ENCODE measurements around the gene SGCD. TPM values are rescaled to one million over a fixed set of nuclear protein-coding genes. Genes with fewer than 3 reads are reported as not detected.

The SGCD gene
- total and polyA plus RNA-seq, 11 donors = 17.4 to 150 (median 76.9) TPM

GRCh38 chr5:156469636-156470035 lies 142.7 kb downstream of the SGCD start:
- no peak for DNase-seq
- 82 to 88% (median 84%) methylated on average over 3 of the region's 3 CpGs for WGBS, 4 donors
- H3K27me3 ChIP-seq = no peaks in the 10 kb centered on the region
- H3K4me1 ChIP-seq = peaks cover 0 to 19% (median 15%) of the 10 kb centered on the region in 12 donors
- TF ChIP-seq POLR2A (IDR thresholded peaks at IDR 0.05) = no peak
- TF ChIP-seq CTCF (IDR thresholded peaks at IDR 0.05) = no peak
- no peak overlapping the region for H3K4me3 ChIP-seq
- no peak for ATAC-seq
- H3K36me3 ChIP-seq = no peaks in the 10 kb centered on the region
- no peak overlapping the region for H3K27ac ChIP-seq
- H3K9me3 ChIP-seq = no peaks in the 10 kb centered on the region
- intact Hi-C loops (cut with DNase I) = loop anchor here in 2 of 10 donors (10.0 kb wide), 3 partner anchors 55 to 345 kb away; no protein-coding TSS in a partner anchor

- ATAC-seq (no peak), DNase-seq (no peak)
- H3K36me3 ChIP-seq = no peaks in the 10 kb centered on the region
- no peak for TF ChIP-seq POLR2A (IDR thresholded peaks at IDR 0.05)
- TF ChIP-seq CTCF (IDR thresholded peaks at IDR 0.05) = no peak
- H3K4me1 ChIP-seq = peaks cover 0 to 42% (median 36%) of the 10 kb centered on the region in 12 donors
- no peak overlapping the region for H3K27ac ChIP-seq
- 89 to 95% (median 91%) methylated on average over 3 of the region's 3 CpGs for WGBS, 4 donors
- H3K27me3 ChIP-seq = no peaks in the 10 kb centered on the region
- H3K4me3 ChIP-seq = no peak overlapping the region
- no peaks in the 10 kb centered on the region for H3K9me3 ChIP-seq
- intact Hi-C loops (cut with DNase I) = loop anchor here in 2 of 10 donors (10.0 kb wide), 3 partner anchors 57 to 343 kb away; no protein-coding TSS in a partner anchor
These were observed 144.9 kb downstream of the SGCD start for GRCh38 chr5:156471893-156472292.

GRCh38 chr5:156473269-156473908 lies 146.4 kb downstream of the SGCD start:
- peak overlapping the region in 5 of 12 donors; percentile 51 to 65 (median 58) for H3K27ac ChIP-seq
- ATAC-seq (no peak), DNase-seq (no peak)
- intact Hi-C loops (cut with DNase I) = loop anchor here in 2 of 10 donors (10.0 kb wide), 3 partner anchors 59 to 341 kb away; no protein-coding TSS in a partner anchor
- H3K4me1 ChIP-seq = peaks cover 0 to 55% (median 45%) of the 10 kb centered on the region in 12 donors
- no peaks in the 10 kb centered on the region for H3K36me3 ChIP-seq
- H3K4me3 ChIP-seq = no peak overlapping the region
- 50 to 72% (median 56%) methylated on average over 7 of the region's 7 CpGs for WGBS, 4 donors
- no peak for TF ChIP-seq CTCF (IDR thresholded peaks at IDR 0.05)
- TF ChIP-seq POLR2A (IDR thresholded peaks at IDR 0.05) = no peak
- no peaks in the 10 kb centered on the region for H3K27me3 ChIP-seq
- H3K9me3 ChIP-seq = no peaks in the 10 kb centered on the region

- Histone ChIP-seq H3K4me3 (no peak overlapping the region), H3K27ac (peak overlapping the region in 11 of 12 donors; percentile 29 to 72 (median 58)), H3K4me1 (peaks cover 0 to 55% (median 45%) of the 10 kb centered on the region in 12 donors), H3K27me3 (no peaks in the 10 kb centered on the region), H3K36me3 (no peaks in the 10 kb centered on the region), H3K9me3 (no peaks in the 10 kb centered on the region)
- DNase-seq (peak; percentile 45 to 82 (median 72)), ATAC-seq (peak; percentile 60 to 93 (median 83))
- TF ChIP-seq CTCF (IDR thresholded peaks at IDR 0.05) (no peak), POLR2A (IDR thresholded peaks at IDR 0.05) (no peak)
- 22 to 37% (median 33%) methylated on average over 5 of the region's 5 CpGs for WGBS, 4 donors
- intact Hi-C loops (cut with DNase I) = loop anchor here in 2 of 10 donors (10.0 kb wide), 3 partner anchors 59 to 341 kb away; no protein-coding TSS in a partner anchor
These were observed 147.3 kb downstream of the SGCD start for GRCh38 chr5:156474251-156474650.

Data from heart left ventricle (tissue), 16 donors.